IMR-90 (cell line): ENCODE data around the gene SLC28A2. TPM values are rescaled to one million over a fixed set of nuclear protein-coding genes. Genes with fewer than 3 reads are reported as not detected.
"Not testable (repeated sequence)": the region's sequence is repeated elsewhere in the genome, so short reads cannot be mapped to it uniquely, and the experiment has no call there.

Experiments
- ATAC-seq: fragments of 200-7000 bp; cut with Tn5 transposase; 2 replicates; pipeline ENCODE4 v1.9.1; 2020; ENCODE audit warnings: low read depth, mild to moderate bottlenecking, moderate library complexity
- BruUV-seq: library from RNA; stranded (reverse); fragments of 400-500 nt; replicated peaks from 2 replicates; lab custom pipeline; 2021; lab: Mats Ljungman, UMichigan
- CTCF ChIA-PET: fragments of 300-600 bp; formaldehyde crosslinking; extraction: SDS; loops from one replicate; lab custom pipeline; 2021; ENCODE audit warnings: antibody characterized with exemption; lab: Yijun Ruan, JAX
- POLR2A ChIA-PET: fragments of 300-600 bp; sonication (Branson Sonifier 250); formaldehyde crosslinking; loops from one replicate; lab custom pipeline; 2022; ENCODE audit warnings: antibody characterized with exemption; ENCODE audit not compliant: unreplicated experiment; lab: Charles Lee
- DNase-seq: peaks from one replicate; pipeline ENCODE4 v3.0.0; 2013
- H2AFZ ChIP-seq: replicated peaks from 2 replicates; pipeline ENCODE3; 2013; ENCODE audit warnings: low read length, mild to moderate bottlenecking; ENCODE audit not compliant: poor library complexity
- H2AK5ac ChIP-seq: 2 replicates; pipeline ENCODE4 v1.6.1; 2013; ENCODE audit warnings: low read depth, low read length, inconsistent platforms
- H2AK9ac ChIP-seq: replicated peaks from 2 replicates; pipeline ENCODE3; 2013; ENCODE audit warnings: mild to moderate bottlenecking, low read depth, low read length, moderate library complexity; ENCODE audit not compliant: poor library complexity
- H2BK120ac ChIP-seq: 2 replicates; pipeline ENCODE4 v1.6.1; 2013; ENCODE audit warnings: low read depth, low read length, inconsistent platforms
- H2BK15ac ChIP-seq: 3 replicates; pipeline ENCODE4 v1.6.1; 2013; ENCODE audit warnings: low read depth, low read length, inconsistent platforms
- H2BK20ac ChIP-seq: 2 replicates; pipeline ENCODE4 v1.6.1; 2013; ENCODE audit warnings: low read depth, mild to moderate bottlenecking, inconsistent platforms, low read length, moderate library complexity
- H2BK5ac ChIP-seq: 2 replicates; pipeline ENCODE4 v1.6.1; 2013; ENCODE audit warnings: mild to moderate bottlenecking, low read depth, low read length, inconsistent platforms; ENCODE audit not compliant: poor library complexity, severe bottlenecking
- H3K14ac ChIP-seq: replicated peaks from 2 replicates; pipeline ENCODE4 v1.6.1; 2013; ENCODE audit warnings: low read depth, low read length, inconsistent platforms
- H3K18ac ChIP-seq: 2 replicates; pipeline ENCODE4 v1.6.1; 2013; ENCODE audit warnings: low read depth, low read length, control low read depth
- H3K23ac ChIP-seq: 2 replicates; pipeline ENCODE4 v1.6.1; 2013; ENCODE audit warnings: low read depth, low read length, inconsistent platforms
- H3K27ac ChIP-seq: 2 replicates; pipeline ENCODE4 v1.5.1; 2013; ENCODE audit warnings: mild to moderate bottlenecking, control low read depth, low read length; ENCODE audit not compliant: insufficient read depth
- H3K27me3 ChIP-seq: 2 replicates; pipeline ENCODE4 v1.6.1; 2013; ENCODE audit warnings: low read length; ENCODE audit not compliant: control insufficient read depth, insufficient read depth
- H3K36me3 ChIP-seq: 2 replicates; pipeline ENCODE4 v1.6.1; 2013; ENCODE audit warnings: low read length, mixed read lengths; ENCODE audit not compliant: control insufficient read depth, insufficient read depth
- H3K4ac ChIP-seq: 2 replicates; pipeline ENCODE4 v1.6.1; 2013; ENCODE audit warnings: low read depth, low read length, inconsistent platforms
- H3K4me1 ChIP-seq: 2 replicates; pipeline ENCODE4 v1.6.1; 2013; ENCODE audit warnings: low read length, mixed read lengths; ENCODE audit not compliant: control insufficient read depth, insufficient read depth
- H3K4me2 ChIP-seq: 2 replicates; pipeline ENCODE4 v1.6.1; 2013; ENCODE audit warnings: low read depth, mild to moderate bottlenecking, control low read depth, low read length, moderate library complexity
- H3K4me3 ChIP-seq: 2 replicates; pipeline ENCODE4 v1.5.1; 2013; ENCODE audit warnings: low read depth, mild to moderate bottlenecking, control low read depth, low read length, moderate library complexity; ENCODE audit not compliant: insufficient read depth
- H3K56ac ChIP-seq: 2 replicates; pipeline ENCODE4 v1.6.1; 2013; ENCODE audit warnings: low read length, inconsistent platforms; ENCODE audit not compliant: insufficient read depth; ENCODE audit errors: extremely low read depth
- H3K79me1 ChIP-seq, 2 experiments: 2 replicates each; pipeline ENCODE4 v1.6.1; 2013; ENCODE audit warnings: low read length in 2 of 2, inconsistent platforms in 1 of 2, low read depth in 1 of 2
- H3K9ac ChIP-seq: 2 replicates; pipeline ENCODE4 v1.6.1; 2013; ENCODE audit warnings: low read depth, low read length, control low read depth
- H3K9me1 ChIP-seq: 2 replicates; pipeline ENCODE4 v1.6.1; 2013; ENCODE audit warnings: low read length, inconsistent platforms; ENCODE audit not compliant: insufficient read depth
- H3K9me3 ChIP-seq: 2 replicates; pipeline ENCODE4 v1.6.1; 2013; ENCODE audit warnings: low read length; ENCODE audit not compliant: control insufficient read depth, insufficient read depth
- H4K20me1 ChIP-seq: 2 replicates; pipeline ENCODE4 v1.6.1; 2013; ENCODE audit warnings: low read length, inconsistent platforms; ENCODE audit not compliant: insufficient read depth
- H4K5ac ChIP-seq: 2 replicates; pipeline ENCODE4 v1.6.1; 2013; ENCODE audit warnings: mild to moderate bottlenecking, low read depth, low read length, control low read depth
- H4K8ac ChIP-seq, 2 experiments: 2 replicates each; pipeline ENCODE4 v1.6.1; 2013; ENCODE audit warnings: low read depth in 2 of 2, low read length in 2 of 2, control low read depth in 1 of 2, inconsistent platforms in 1 of 2
- H4K91ac ChIP-seq: 2 replicates; pipeline ENCODE4 v1.6.1; 2013; ENCODE audit warnings: low read depth, low read length, inconsistent platforms; ENCODE audit not compliant: insufficient read depth
- CEBPB ChIP-seq: IDR thresholded peaks from 2 replicates; pipeline ENCODE4 v1.6.1; 2012; ENCODE audit warnings: low read depth, low read length, improper control_type of control experiment
- CHD1 ChIP-seq: IDR thresholded peaks from 2 replicates; pipeline ENCODE4 v1.6.1; 2012; ENCODE audit warnings: low read depth, low read length, improper control_type of control experiment
- FOS ChIP-seq: fragments of 150-350 bp; IDR thresholded peaks from 2 replicates; pipeline ENCODE4 v1.6.1; 2016; ENCODE audit warnings: low read depth, low read length
- MXI1 ChIP-seq: IDR thresholded peaks from 2 replicates; pipeline ENCODE4 v1.6.1; 2012; ENCODE audit warnings: low read depth, mild to moderate bottlenecking, low read length, moderate library complexity, borderline replicate concordance
- NFE2L2 ChIP-seq: fragments of 150-350 bp; IDR thresholded peaks from 2 replicates; pipeline ENCODE4 v1.6.1; 2016; ENCODE audit warnings: low read depth, mild to moderate bottlenecking, low read length
- WGBS, 2 experiments: methylation state at CpG; one replicate each; pipeline versions ENCODE4 v1.1.5 to v1.1.7; 2013; ENCODE audit warnings: missing lambda C conversion rate in 2 of 2; ENCODE audit not compliant: insufficient read length in 1 of 2; ENCODE audit errors: extremely low coverage in 2 of 2; 5-methylcytosine and 5-hydroxymethylcytosine counted together
- dilution Hi-C: fragments of 300-500 bp; cut with HindIII; formaldehyde crosslinking; loops from one replicate; pipeline ENCODE4 v1.14.3; 2018; ENCODE audit warnings: low sequenced_read_pairs; ENCODE audit not compliant: unreplicated experiment
- in situ Hi-C: fragments of 300-500 bp; cut with MboI; formaldehyde crosslinking; loops from 3 replicates; pipeline ENCODE4 v1.14.3; 2019; ENCODE audit warnings: low sequenced_read_pairs, inconsistent platforms, mixed read lengths
- intact Hi-C: fragments of 100-400 bp; cut with micrococcal nuclease; formaldehyde crosslinking; loops from 2 replicates; pipeline ENCODE4 v1.10.0; 2022
- polyA plus RNA-seq, 3 experiments: library from polyadenylated mRNA; depleted of rRNA; stranded (reverse); fragments of >200 nt; gene quantifications; 2 replicates each; pipeline ENCODE4 v1.2.3, GENCODE V29; 2012; ENCODE audit warnings: low replicate concordance in 1 of 3
- total RNA-seq: library from RNA; depleted of rRNA; stranded (reverse); fragments of >200 nt; gene quantifications from 2 replicates; pipeline ENCODE4 v1.2.3, GENCODE V29; 2012

SLC28A2 gene
- total and polyA plus RNA-seq, 2 of the 4 experiments (the other 2 are of a cell fraction): not detected

DNA sequence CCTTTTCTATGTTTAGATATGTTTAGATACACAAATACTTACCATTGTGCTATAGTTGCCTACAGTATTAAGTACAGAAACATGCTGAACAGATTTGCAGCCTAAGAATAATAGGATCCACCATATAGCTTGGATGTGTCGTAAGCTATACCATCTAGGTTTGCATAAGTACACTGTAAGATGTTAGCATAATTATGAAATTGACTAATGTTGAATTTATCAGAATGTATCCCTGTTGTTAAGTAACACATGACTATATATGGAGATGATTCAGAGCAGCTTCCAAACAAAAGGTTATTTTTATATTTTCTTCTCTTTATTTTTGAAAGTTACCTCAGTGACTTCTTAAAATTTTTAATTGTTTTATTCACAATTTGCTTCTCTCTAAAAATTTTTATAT is 2.4 kb downstream of the SLC28A2 start:
- Histone ChIP-seq H3K27me3 (no peaks in the 10 kb centered on the region), H3K27ac (no peak overlapping the region), H2BK5ac (no peak overlapping the region), H2BK15ac (no peak overlapping the region), H2AFZ (no peak overlapping the region), H4K91ac (no peak overlapping the region), H3K23ac (no peak overlapping the region), H3K9me3 (no peaks in the 10 kb centered on the region), H3K14ac (no peak overlapping the region), H2AK9ac (no peak overlapping the region), H3K4me2 (no peak overlapping the region), H3K4me1 (peaks cover 2% of the 10 kb centered on the region; the same call in 1 of the 2 replicates), H3K4me3 (no peak overlapping the region), H3K56ac (no peak overlapping the region), H4K20me1 (no peaks in the 10 kb centered on the region), H3K36me3 (no peaks in the 10 kb centered on the region), H3K18ac (no peak overlapping the region), H3K79me1 (no peaks in the 10 kb centered on the region), H3K9me1 (no peaks in the 10 kb centered on the region), H2AK5ac (no peak overlapping the region), H4K8ac (no peak overlapping the region; a peak in 1 of 4 replicates), H3K4ac (no peak overlapping the region), H2BK20ac (no peak overlapping the region), H2BK120ac (no peak overlapping the region), H4K5ac (no peak overlapping the region), H3K9ac (no peak overlapping the region)
- intact Hi-C loops (no loop called here), in situ Hi-C loops (no loop called here), dilution Hi-C loops (no loop called here)
- peak; percentile 67 for ATAC-seq
- DNase-seq: peak; percentile 17
- CTCF ChIA-PET: interaction anchor here (1.0 kb wide), 1 partner anchor 11 kb away, joined by 3 read pairs; no protein-coding TSS in a partner anchor
- POLR2A ChIA-PET: no interaction called here
- BruUV-seq: no TSS peak
- no peak for TF ChIP-seq MXI1
- no peak for TF ChIP-seq FOS
- TF ChIP-seq CHD1: no peak
- TF ChIP-seq CEBPB: no peak
- TF ChIP-seq NFE2L2: no peak
- WGBS, 2 experiments: no CpG with 5 or more reads among the region's 1 CpG

DNA sequence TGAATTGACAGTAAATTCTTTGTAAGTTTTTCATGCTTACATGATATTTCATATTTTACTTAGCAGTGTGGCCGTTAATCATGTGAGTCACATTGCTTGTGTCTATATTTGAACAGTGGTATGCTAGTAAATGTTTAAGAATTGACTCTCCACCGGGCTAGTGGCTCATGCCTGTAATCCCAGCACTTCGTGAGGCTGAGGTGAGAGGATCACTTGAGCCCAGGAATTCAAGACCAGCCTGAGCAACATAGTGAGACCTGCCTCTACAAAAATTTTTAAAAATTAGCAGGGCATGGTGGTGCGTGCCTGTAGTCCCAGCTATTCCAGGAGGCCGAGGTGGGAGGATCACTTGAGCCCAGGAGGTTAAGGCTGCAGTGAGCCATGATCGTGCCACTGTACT is 2.8 kb downstream of the SLC28A2 start:
- H2AFZ ChIP-seq, H3K4me3 ChIP-seq, H3K27me3 ChIP-seq, H3K27ac ChIP-seq, H2AK5ac ChIP-seq, intact Hi-C loops, H2AK9ac ChIP-seq, H4K8ac ChIP-seq, H2BK120ac ChIP-seq, H2BK15ac ChIP-seq, H3K9me1 ChIP-seq, H3K18ac ChIP-seq, BruUV-seq, H3K4ac ChIP-seq, H3K79me1 ChIP-seq, H3K14ac ChIP-seq, H3K36me3 ChIP-seq, H3K56ac ChIP-seq, H2BK5ac ChIP-seq, H3K9ac ChIP-seq, H3K4me2 ChIP-seq, H3K4me1 ChIP-seq, H4K5ac ChIP-seq, H2BK20ac ChIP-seq, H3K23ac ChIP-seq, H4K91ac ChIP-seq, H4K20me1 ChIP-seq, dilution Hi-C loops, in situ Hi-C loops, POLR2A ChIA-PET, H3K9me3 ChIP-seq, CTCF ChIA-PET: not testable (repeated sequence)
- ATAC-seq (peak; percentile 93), DNase-seq (peak; percentile 71)
- WGBS, 2 experiments: 67% methylated on average over 3 of the region's 6 CpGs; no CpG with 5 or more reads in 1 of the 2 experiments
